Memory B cell (primary cell): ENCODE results near the gene AMMECR1.

Source experiments
- ATAC-seq: fragments of 150-1000 bp; cut with Tn5 transposase; 2 replicates; pipeline ENCODE4 v1.10.0; 2021; ENCODE audit warnings: low read depth, mild to moderate bottlenecking, moderate library complexity
- DNase-seq, 2 donors: peaks; one replicate each; pipeline ENCODE4 v3.0.0; 2022; ENCODE audit warnings: low spot score in 2 of 2
- H3K27ac Mint-ChIP-seq: one replicate; pipeline ENCODE4 v1.8.0; 2022; ENCODE audit warnings: mild to moderate bottlenecking, moderate library complexity, mixed read lengths
- H3K27me3 Mint-ChIP-seq: one replicate; pipeline ENCODE4 v1.8.0; 2022; ENCODE audit warnings: mixed read lengths
- H3K36me3 Mint-ChIP-seq: one replicate; pipeline ENCODE4 v1.8.0; 2022; ENCODE audit warnings: mild to moderate bottlenecking, mixed read lengths
- H3K4me1 Mint-ChIP-seq: one replicate; pipeline ENCODE4 v1.8.0; 2022; ENCODE audit warnings: mixed read lengths
- H3K4me3 Mint-ChIP-seq: one replicate; pipeline ENCODE4 v1.8.0; 2022; ENCODE audit warnings: mild to moderate bottlenecking, moderate library complexity, mixed read lengths
- H3K9me3 Mint-ChIP-seq: one replicate; pipeline ENCODE4 v1.8.0; 2022; ENCODE audit warnings: mixed read lengths

The AMMECR1 gene

GRCh38 chrX:110226931-110227330 is 91.0 kb downstream of the AMMECR1 start:
- DNase-seq (no peak), ATAC-seq (no peak)
- H3K4me3 Mint-ChIP-seq = no peak overlapping the region
- peaks cover 6% of the 10 kb centered on the region for H3K36me3 Mint-ChIP-seq
- H3K27ac Mint-ChIP-seq = no peak overlapping the region
- peaks cover 12% of the 10 kb centered on the region for H3K4me1 Mint-ChIP-seq
- H3K9me3 Mint-ChIP-seq = no peaks in the 10 kb centered on the region
- H3K27me3 Mint-ChIP-seq = no peaks in the 10 kb centered on the region

GRCh38 chrX:110224926-110225617 is 92.8 kb downstream of the AMMECR1 start:
- H3K4me3 Mint-ChIP-seq = no peak overlapping the region
- no peaks in the 10 kb centered on the region for H3K9me3 Mint-ChIP-seq
- no peak for ATAC-seq
- H3K36me3 Mint-ChIP-seq = peaks cover 5% of the 10 kb centered on the region
- no peaks in the 10 kb centered on the region for H3K27me3 Mint-ChIP-seq
- DNase-seq = no peak
- H3K4me1 Mint-ChIP-seq = peaks cover 12% of the 10 kb centered on the region
- no peak overlapping the region for H3K27ac Mint-ChIP-seq

DNA sequence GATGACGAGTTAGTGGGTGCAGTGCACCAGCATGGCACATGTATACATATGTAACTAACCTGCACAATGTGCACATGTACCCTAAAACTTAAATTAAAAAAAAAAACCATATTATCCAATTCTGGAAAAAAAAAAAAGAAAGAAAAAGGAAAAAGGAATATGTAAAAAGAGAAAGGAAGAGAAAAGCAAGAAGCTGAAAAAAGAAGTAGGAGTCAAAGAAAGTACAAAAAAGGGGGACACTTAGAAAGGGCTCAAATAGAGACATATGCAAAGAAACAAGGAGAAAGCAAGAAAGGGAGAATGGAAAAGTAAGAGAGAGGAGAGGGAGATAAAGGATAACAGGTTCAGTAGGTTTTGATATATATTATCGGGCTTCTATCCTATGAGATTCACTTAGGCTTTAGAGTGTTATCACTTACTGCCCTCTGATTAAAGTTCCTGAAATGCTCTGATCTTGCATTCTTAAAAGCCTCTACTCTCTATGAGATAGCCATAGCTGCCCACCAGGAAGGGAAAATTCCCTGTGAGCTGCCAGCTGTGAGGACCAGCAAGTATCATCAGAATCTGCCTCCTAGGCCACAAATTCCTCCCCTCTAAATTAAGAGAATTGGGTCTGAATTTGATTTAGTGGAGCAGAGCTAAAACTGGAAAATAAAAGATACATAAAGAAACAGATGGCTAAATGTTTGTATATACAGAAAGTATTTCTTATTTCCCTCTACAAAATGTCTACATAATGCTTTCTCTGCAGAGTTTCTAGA is 95.2 kb downstream of the AMMECR1 start:
- H3K9me3 Mint-ChIP-seq = no peaks in the 10 kb centered on the region
- H3K27ac Mint-ChIP-seq = no peak overlapping the region
- no peak overlapping the region for H3K4me3 Mint-ChIP-seq
- DNase-seq = no peak
- no peaks in the 10 kb centered on the region for H3K27me3 Mint-ChIP-seq
- H3K4me1 Mint-ChIP-seq = peaks cover 12% of the 10 kb centered on the region
- peaks cover 5% of the 10 kb centered on the region for H3K36me3 Mint-ChIP-seq
- no peak for ATAC-seq

- H3K4me3 Mint-ChIP-seq = no peak overlapping the region
- peaks cover 8% of the 10 kb centered on the region for H3K36me3 Mint-ChIP-seq
- H3K27me3 Mint-ChIP-seq = no peaks in the 10 kb centered on the region
- no peak for DNase-seq
- no peak for ATAC-seq
- peaks cover 5% of the 10 kb centered on the region for H3K4me1 Mint-ChIP-seq
- H3K9me3 Mint-ChIP-seq = no peaks in the 10 kb centered on the region
- H3K27ac Mint-ChIP-seq = no peak overlapping the region
Measured at GRCh38 chrX:110219920-110220319, 98.0 kb downstream of the AMMECR1 start.

DNA sequence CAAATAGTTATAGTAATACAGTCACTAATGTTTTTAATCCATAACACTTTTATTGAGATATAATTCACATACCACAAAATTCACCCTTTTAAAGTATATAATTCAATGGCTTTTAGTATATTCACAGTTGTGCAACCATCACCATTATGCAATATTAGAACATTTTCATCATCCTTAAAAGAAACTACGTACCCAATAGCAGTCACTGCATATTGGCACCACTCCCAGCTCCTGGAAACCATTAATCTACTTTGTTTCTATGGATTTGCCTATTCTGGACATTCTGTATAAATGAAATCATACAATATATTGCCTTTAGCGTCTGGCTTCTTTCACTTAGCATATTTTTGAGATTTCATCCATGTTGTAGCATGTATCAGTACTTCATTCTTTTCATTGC is 99.3 kb downstream of the AMMECR1 start:
- DNase-seq (no peak), ATAC-seq (no peak)
- Mint-ChIP-seq H3K27ac (no peak overlapping the region), H3K9me3 (no peaks in the 10 kb centered on the region), H3K4me1 (peaks cover 9% of the 10 kb centered on the region), H3K4me3 (no peak overlapping the region), H3K27me3 (no peaks in the 10 kb centered on the region), H3K36me3 (peaks cover 11% of the 10 kb centered on the region)

- H3K4me3 Mint-ChIP-seq = no peak overlapping the region
- no peaks in the 10 kb centered on the region for H3K27me3 Mint-ChIP-seq
- H3K36me3 Mint-ChIP-seq = peaks cover 6% of the 10 kb centered on the region
- ATAC-seq = no peak
- no peak overlapping the region for H3K27ac Mint-ChIP-seq
- DNase-seq = no peak
- peaks cover 6% of the 10 kb centered on the region for H3K4me1 Mint-ChIP-seq
- no peaks in the 10 kb centered on the region for H3K9me3 Mint-ChIP-seq
Measured at GRCh38 chrX:110216027-110216426, 101.9 kb downstream of the AMMECR1 start.

- peaks cover 6% of the 10 kb centered on the region for H3K4me1 Mint-ChIP-seq
- H3K27me3 Mint-ChIP-seq = no peaks in the 10 kb centered on the region
- DNase-seq (no peak), ATAC-seq (no peak)
- no peaks in the 10 kb centered on the region for H3K9me3 Mint-ChIP-seq
- no peak overlapping the region for H3K4me3 Mint-ChIP-seq
- peaks cover 6% of the 10 kb centered on the region for H3K36me3 Mint-ChIP-seq
- H3K27ac Mint-ChIP-seq = no peak overlapping the region
Measured at GRCh38 chrX:110215411-110215810, 102.5 kb downstream of the AMMECR1 start.

GRCh38 chrX:110214684-110215083 is 103.2 kb downstream of the AMMECR1 start:
- Mint-ChIP-seq H3K36me3 (peaks cover 6% of the 10 kb centered on the region), H3K9me3 (no peaks in the 10 kb centered on the region), H3K27ac (no peak overlapping the region), H3K4me3 (no peak overlapping the region), H3K4me1 (peaks cover 6% of the 10 kb centered on the region), H3K27me3 (no peaks in the 10 kb centered on the region)
- ATAC-seq (no peak), DNase-seq (no peak)

- ATAC-seq = no peak
- H3K4me1 Mint-ChIP-seq = peaks cover 6% of the 10 kb centered on the region
- no peaks in the 10 kb centered on the region for H3K27me3 Mint-ChIP-seq
- H3K9me3 Mint-ChIP-seq = no peaks in the 10 kb centered on the region
- no peak for DNase-seq
- H3K4me3 Mint-ChIP-seq = no peak overlapping the region
- H3K36me3 Mint-ChIP-seq = peaks cover 6% of the 10 kb centered on the region
- no peak overlapping the region for H3K27ac Mint-ChIP-seq
Measured at GRCh38 chrX:110213183-110213582, 104.7 kb downstream of the AMMECR1 start.

GRCh38 chrX:110212299-110212698 is 105.6 kb downstream of the AMMECR1 start:
- Mint-ChIP-seq H3K4me3 (no peak overlapping the region), H3K27ac (no peak overlapping the region), H3K9me3 (no peaks in the 10 kb centered on the region), H3K27me3 (no peaks in the 10 kb centered on the region), H3K4me1 (peaks cover 4% of the 10 kb centered on the region), H3K36me3 (peaks cover 6% of the 10 kb centered on the region)
- DNase-seq = no peak
- ATAC-seq = no peak

DNA sequence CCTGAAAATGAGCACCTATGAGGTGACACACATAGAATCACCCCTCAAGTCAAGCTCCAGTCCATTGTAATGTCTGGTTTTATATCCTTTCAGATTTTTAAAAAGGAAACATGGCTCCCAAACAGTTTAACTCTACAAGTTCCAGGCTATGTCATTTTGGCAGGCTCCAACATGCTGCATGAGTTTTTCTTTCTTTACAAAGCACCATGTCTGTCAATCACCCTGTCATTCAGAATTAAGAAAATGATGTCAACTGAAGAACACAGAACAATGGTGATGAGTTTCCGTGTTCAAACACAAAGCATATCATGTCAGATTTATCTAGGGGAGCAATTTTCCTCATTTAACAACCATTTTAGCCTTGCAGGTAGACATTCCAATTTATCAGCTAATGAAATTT is 106.5 kb downstream of the AMMECR1 start:
- no peaks in the 10 kb centered on the region for H3K27me3 Mint-ChIP-seq
- DNase-seq (no peak), ATAC-seq (no peak)
- no peaks in the 10 kb centered on the region for H3K9me3 Mint-ChIP-seq
- no peak overlapping the region for H3K4me3 Mint-ChIP-seq
- peaks cover 6% of the 10 kb centered on the region for H3K36me3 Mint-ChIP-seq
- no peak overlapping the region for H3K27ac Mint-ChIP-seq
- H3K4me1 Mint-ChIP-seq = peaks cover 3% of the 10 kb centered on the region

DNA sequence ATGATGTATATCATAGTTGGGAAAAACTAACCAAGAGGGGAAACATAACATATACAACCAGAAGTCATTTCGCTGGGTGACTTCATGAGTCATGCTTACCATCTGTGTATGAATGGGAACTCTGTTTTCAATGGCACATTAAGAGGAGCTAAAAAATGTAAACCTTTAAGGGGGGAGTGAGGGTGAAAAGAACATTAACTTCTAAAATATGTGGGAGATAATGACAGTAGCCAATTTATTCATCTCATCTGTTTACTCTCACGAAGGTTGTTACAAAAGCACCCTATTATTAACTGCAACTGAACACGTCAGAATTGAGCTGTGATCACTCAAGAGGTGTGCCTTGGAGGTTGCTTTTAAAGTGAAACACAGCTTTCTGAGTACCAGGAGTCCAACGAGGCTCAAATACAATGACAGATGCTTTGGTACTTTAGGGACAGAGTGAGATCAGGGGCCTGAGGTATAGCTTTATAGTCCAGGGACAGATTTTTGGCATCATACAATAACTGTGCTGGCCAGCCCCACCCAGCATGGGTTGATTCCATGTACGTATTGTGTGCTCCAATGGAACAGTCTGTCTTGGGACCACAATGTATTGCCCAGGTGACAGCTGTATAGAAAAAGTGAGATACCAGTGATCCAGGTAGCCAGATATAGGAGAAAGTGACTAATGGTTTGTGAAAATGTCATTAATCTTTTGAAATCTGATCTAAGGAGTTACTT is 107.3 kb downstream of the AMMECR1 start:
- Mint-ChIP-seq H3K9me3 (no peaks in the 10 kb centered on the region), H3K4me3 (no peak overlapping the region), H3K27ac (no peak overlapping the region), H3K36me3 (peaks cover 4% of the 10 kb centered on the region), H3K4me1 (peaks cover 3% of the 10 kb centered on the region), H3K27me3 (no peaks in the 10 kb centered on the region)
- DNase-seq (no peak), ATAC-seq (no peak)

- no peaks in the 10 kb centered on the region for H3K9me3 Mint-ChIP-seq
- H3K4me3 Mint-ChIP-seq = no peak overlapping the region
- H3K4me1 Mint-ChIP-seq = no peaks in the 10 kb centered on the region
- H3K27ac Mint-ChIP-seq = no peak overlapping the region
- DNase-seq (no peak), ATAC-seq (no peak)
- H3K36me3 Mint-ChIP-seq = no peaks in the 10 kb centered on the region
- H3K27me3 Mint-ChIP-seq = no peaks in the 10 kb centered on the region
Measured at GRCh38 chrX:110208092-110208491, 109.8 kb downstream of the AMMECR1 start.

GRCh38 chrX:110204986-110205385 is 112.9 kb downstream of the AMMECR1 start:
- H3K4me1 Mint-ChIP-seq = no peaks in the 10 kb centered on the region
- no peaks in the 10 kb centered on the region for H3K27me3 Mint-ChIP-seq
- H3K27ac Mint-ChIP-seq = no peak overlapping the region
- DNase-seq (no peak), ATAC-seq (no peak)
- no peaks in the 10 kb centered on the region for H3K9me3 Mint-ChIP-seq
- H3K36me3 Mint-ChIP-seq = peaks cover 2% of the 10 kb centered on the region
- no peak overlapping the region for H3K4me3 Mint-ChIP-seq
